Karpas-422 (cell line): ENCODE data around the gene FHOD3. TPM values are rescaled to one million over a fixed set of nuclear protein-coding genes. Genes with fewer than 3 reads are reported as not detected.

ENCODE experiments used
- DNase-seq: peaks from one replicate; pipeline ENCODE4 v3.0.0-alpha.2; 2015
- H2AFZ ChIP-seq: fragments of 200-600 bp; sonication (generic); 2 replicates; pipeline ENCODE4 v1.6.1; 2014; ENCODE audit warnings: antibody characterized with exemption, low read length, mixed read lengths
- H3K27ac ChIP-seq: fragments of 200-600 bp; sonication (generic); 2 replicates; pipeline ENCODE4 v1.5.1; 2014; ENCODE audit warnings: mild to moderate bottlenecking, low read length, moderate library complexity
- H3K27me3 ChIP-seq: fragments of 200-600 bp; sonication (generic); 2 replicates; pipeline ENCODE4 v1.6.1; 2014; ENCODE audit warnings: low read length, mixed read lengths
- H3K36me3 ChIP-seq: fragments of 200-600 bp; sonication (generic); 2 replicates; pipeline ENCODE4 v1.6.1; 2014; ENCODE audit warnings: low read length, mixed read lengths; ENCODE audit not compliant: insufficient read depth
- H3K4me1 ChIP-seq: fragments of 200-600 bp; sonication (generic); 2 replicates; pipeline ENCODE4 v1.6.1; 2014; ENCODE audit warnings: mild to moderate bottlenecking, low read length, mixed read lengths
- H3K4me2 ChIP-seq: fragments of 200-600 bp; sonication (generic); 2 replicates; pipeline ENCODE4 v1.6.1; 2014; ENCODE audit warnings: low read length, low read depth, mild to moderate bottlenecking; ENCODE audit not compliant: poor library complexity, severe bottlenecking
- H3K4me3 ChIP-seq: fragments of 200-600 bp; sonication (generic); 2 replicates; pipeline ENCODE4 v1.5.1; 2014; ENCODE audit warnings: mild to moderate bottlenecking, antibody characterized with exemption, low read length, mixed read lengths
- H3K79me2 ChIP-seq: fragments of 200-600 bp; sonication (generic); 2 replicates; pipeline ENCODE4 v1.6.1; 2014; ENCODE audit warnings: mild to moderate bottlenecking, low read length, mixed read lengths
- H3K9ac ChIP-seq: fragments of 200-600 bp; sonication (generic); 2 replicates; pipeline ENCODE4 v1.6.0; 2014; ENCODE audit warnings: low read length
- H3K9me2 ChIP-seq: fragments of 200-600 bp; sonication (generic), shearing (Covaris generic); replicated peaks from 2 replicates; pipeline ENCODE4 v1.6.0; 2014; ENCODE audit warnings: mild to moderate bottlenecking, low read length, moderate library complexity; ENCODE audit not compliant: insufficient read depth
- H3K9me3 ChIP-seq: fragments of 300-700, 200-600 bp; sonication (generic); 2 replicates; pipeline ENCODE4 v1.6.1; 2014; ENCODE audit warnings: low read length, mixed read lengths
- H4K20me1 ChIP-seq: fragments of 200-600 bp; sonication (generic); 2 replicates; pipeline ENCODE4 v1.6.1; 2014; ENCODE audit warnings: mild to moderate bottlenecking, antibody characterized with exemption, low read length, low read depth; ENCODE audit not compliant: insufficient read depth
- total RNA-seq: library from RNA; depleted of rRNA; stranded (reverse); fragments of >200 nt; shearing (Covaris generic); gene quantifications from 2 replicates; pipeline ENCODE4 v1.2.3, GENCODE V29; 2014; ENCODE audit warnings: low replicate concordance

FHOD3 gene
- total RNA-seq, 1 experiment from 2014 or later, result 26.6 TPM

GRCh38 chr18:36770315-36770946 is 472.9 kb downstream of the FHOD3 start:
- Histone ChIP-seq H3K27me3 (no peaks in the 10 kb centered on the region), H3K27ac (0 out of 2 replicates have a peak overlapping the region, but pooled peaks have one; percentile 30), H4K20me1 (no peaks in the 10 kb centered on the region), H3K79me2 (no peaks in the 10 kb centered on the region), H3K9ac (no peak overlapping the region), H3K9me2 (no peaks in the 10 kb centered on the region), H3K9me3 (no peaks in the 10 kb centered on the region), H2AFZ (no peak overlapping the region), H3K36me3 (peaks cover 5% of the 10 kb centered on the region; the same call in 1 of the 2 replicates), H3K4me2 (no peak overlapping the region), H3K4me3 (no peak overlapping the region), H3K4me1 (peaks cover 29% of the 10 kb centered on the region)
- DNase-seq, result no peak

GRCh38 chr18:36771245-36771644 is 473.7 kb downstream of the FHOD3 start:
- Histone ChIP-seq H2AFZ (0 out of 2 replicates have a peak overlapping the region, but pooled peaks have one; percentile 11), H3K9me2 (no peaks in the 10 kb centered on the region), H3K79me2 (no peaks in the 10 kb centered on the region), H3K27ac (peak overlapping the region; percentile 30; the same call in 1 of the 2 replicates), H3K27me3 (no peaks in the 10 kb centered on the region), H3K4me3 (no peak overlapping the region), H4K20me1 (no peaks in the 10 kb centered on the region), H3K9ac (no peak overlapping the region), H3K4me2 (peak overlapping the region; percentile 27), H3K9me3 (no peaks in the 10 kb centered on the region), H3K36me3 (peaks cover 5% of the 10 kb centered on the region; the same call in 1 of the 2 replicates), H3K4me1 (peaks cover 24% of the 10 kb centered on the region)
- DNase-seq, result peak; percentile 75

- Histone ChIP-seq H3K36me3 (peaks cover 5% of the 10 kb centered on the region; the same call in 1 of the 2 replicates), H3K4me1 (peaks cover 19% of the 10 kb centered on the region), H3K79me2 (no peaks in the 10 kb centered on the region), H2AFZ (no peak overlapping the region), H3K27ac (no peak overlapping the region), H3K9me3 (no peaks in the 10 kb centered on the region), H3K4me3 (no peak overlapping the region), H4K20me1 (no peaks in the 10 kb centered on the region), H3K9ac (no peak overlapping the region), H3K4me2 (no peak overlapping the region), H3K9me2 (no peaks in the 10 kb centered on the region), H3K27me3 (no peaks in the 10 kb centered on the region)
- DNase-seq, result no peak
Observed at GRCh38 chr18:36772241-36772723, 474.8 kb downstream of the FHOD3 start.

GRCh38 chr18:36775396-36775795 is 477.9 kb downstream of the FHOD3 start:
- DNase-seq, result no peak
- H3K4me2 ChIP-seq, result no peak overlapping the region

GRCh38 chr18:36776650-36777049 is 479.1 kb downstream of the FHOD3 start:
- Histone ChIP-seq H3K27ac (no peak overlapping the region), H4K20me1 (no peaks in the 10 kb centered on the region), H2AFZ (no peak overlapping the region), H3K4me2 (no peak overlapping the region), H3K36me3 (peaks cover 5% of the 10 kb centered on the region; the same call in 1 of the 2 replicates), H3K27me3 (no peaks in the 10 kb centered on the region), H3K79me2 (no peaks in the 10 kb centered on the region), H3K9me3 (no peaks in the 10 kb centered on the region), H3K9ac (no peak overlapping the region), H3K9me2 (no peaks in the 10 kb centered on the region), H3K4me3 (no peak overlapping the region), H3K4me1 (peaks cover 3% of the 10 kb centered on the region)
- DNase-seq, result no peak

More at GRCh38 chr18:36775396-36775795, 477.9 kb downstream of the FHOD3 start:
- Histone ChIP-seq H3K36me3 (peaks cover 5% of the 10 kb centered on the region; the same call in 1 of the 2 replicates), H3K27me3 (no peaks in the 10 kb centered on the region), H4K20me1 (no peaks in the 10 kb centered on the region), H2AFZ (no peak overlapping the region), H3K9me2 (no peaks in the 10 kb centered on the region), H3K4me3 (no peak overlapping the region), H3K4me1 (peaks cover 16% of the 10 kb centered on the region), H3K9ac (no peak overlapping the region), H3K27ac (no peak overlapping the region), H3K79me2 (no peaks in the 10 kb centered on the region), H3K9me3 (no peaks in the 10 kb centered on the region)

- Histone ChIP-seq H3K9me2 (no peaks in the 10 kb centered on the region), H2AFZ (no peak overlapping the region), H3K4me3 (no peak overlapping the region), H4K20me1 (no peaks in the 10 kb centered on the region), H3K9me3 (no peaks in the 10 kb centered on the region), H3K36me3 (no peaks in the 10 kb centered on the region), H3K4me2 (no peak overlapping the region), H3K79me2 (no peaks in the 10 kb centered on the region), H3K27me3 (no peaks in the 10 kb centered on the region), H3K27ac (no peak overlapping the region), H3K4me1 (no peaks in the 10 kb centered on the region), H3K9ac (no peak overlapping the region)
- no peak for DNase-seq
Observed at GRCh38 chr18:36777566-36777965, 480.1 kb downstream of the FHOD3 start.

- Histone ChIP-seq H3K4me1 (no peaks in the 10 kb centered on the region), H3K4me3 (no peak overlapping the region), H3K27ac (no peak overlapping the region), H2AFZ (no peak overlapping the region), H3K9ac (no peak overlapping the region), H3K79me2 (no peaks in the 10 kb centered on the region), H3K27me3 (no peaks in the 10 kb centered on the region), H3K9me3 (no peaks in the 10 kb centered on the region), H3K9me2 (no peaks in the 10 kb centered on the region), H3K4me2 (no peak overlapping the region), H4K20me1 (no peaks in the 10 kb centered on the region), H3K36me3 (no peaks in the 10 kb centered on the region)
- no peak for DNase-seq
Observed at GRCh38 chr18:36780748-36781147, 483.2 kb downstream of the FHOD3 start.

- H4K20me1 ChIP-seq, result no peaks in the 10 kb centered on the region
Observed at GRCh38 chr18:36782710-36783109, 485.2 kb downstream of the FHOD3 start.

More at GRCh38 chr18:36782710-36783109, 485.2 kb downstream of the FHOD3 start:
- no peak for DNase-seq
- H3K27ac ChIP-seq, result no peak overlapping the region
- H3K36me3 ChIP-seq, result no peaks in the 10 kb centered on the region
- no peaks in the 10 kb centered on the region for H3K27me3 ChIP-seq
- H3K9me2 ChIP-seq, result no peaks in the 10 kb centered on the region
- no peak overlapping the region for H3K4me3 ChIP-seq
- no peaks in the 10 kb centered on the region for H3K9me3 ChIP-seq
- no peak overlapping the region for H2AFZ ChIP-seq
- no peak overlapping the region for H3K9ac ChIP-seq
- no peaks in the 10 kb centered on the region for H3K4me1 ChIP-seq
- H3K79me2 ChIP-seq, result no peaks in the 10 kb centered on the region
- H3K4me2 ChIP-seq, result no peak overlapping the region
